GM20431 (cell line): ENCODE results near the gene SORCS2.

Experiments used
- in situ Hi-C: fragments of 300-500 bp; cut with MseI, MboI; formaldehyde crosslinking; loops from one replicate; pipeline ENCODE4 v1.15.0; 2020; ENCODE audit warnings: low sequenced_read_pairs; ENCODE audit not compliant: unreplicated experiment

The SORCS2 gene

DNA sequence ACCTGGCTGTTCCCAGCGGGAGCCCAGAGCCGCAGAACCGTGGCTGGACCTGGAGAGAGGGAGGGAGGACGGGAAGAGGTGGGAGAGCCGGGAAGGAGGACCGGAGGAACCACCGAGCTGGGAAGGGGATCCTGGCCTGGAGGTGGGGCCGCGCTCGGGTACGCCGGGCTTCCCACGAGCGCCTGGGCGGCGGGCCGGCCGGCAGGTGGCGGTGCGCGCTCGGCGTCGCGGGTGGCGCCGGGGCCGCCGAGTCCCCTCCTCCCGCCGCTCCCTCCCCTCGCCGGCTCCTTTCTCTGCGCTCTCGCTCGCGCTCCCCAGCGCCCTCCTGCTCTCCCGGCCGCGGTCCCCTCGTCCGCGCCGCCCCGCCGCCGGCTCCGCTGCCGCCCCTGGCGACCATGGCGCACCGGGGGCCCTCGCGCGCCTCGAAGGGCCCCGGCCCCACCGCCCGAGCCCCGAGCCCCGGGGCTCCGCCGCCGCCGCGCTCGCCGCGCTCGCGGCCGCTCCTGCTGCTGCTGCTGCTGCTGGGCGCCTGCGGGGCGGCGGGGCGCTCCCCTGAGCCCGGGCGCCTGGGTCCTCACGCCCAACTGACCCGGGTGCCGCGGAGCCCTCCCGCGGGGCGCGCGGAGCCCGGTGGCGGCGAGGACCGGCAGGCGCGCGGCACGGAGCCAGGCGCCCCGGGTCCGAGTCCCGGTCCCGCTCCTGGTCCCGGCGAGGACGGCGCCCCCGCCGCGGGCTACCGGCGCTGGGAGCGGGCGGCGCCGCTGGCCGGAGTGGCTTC is at the start of gene SORCS2:
TSS of gene SORCS2 (plus strand) at position 287 of the 778 bp plus-strand sequence.
- in situ Hi-C loops: no loop called here

DNA sequence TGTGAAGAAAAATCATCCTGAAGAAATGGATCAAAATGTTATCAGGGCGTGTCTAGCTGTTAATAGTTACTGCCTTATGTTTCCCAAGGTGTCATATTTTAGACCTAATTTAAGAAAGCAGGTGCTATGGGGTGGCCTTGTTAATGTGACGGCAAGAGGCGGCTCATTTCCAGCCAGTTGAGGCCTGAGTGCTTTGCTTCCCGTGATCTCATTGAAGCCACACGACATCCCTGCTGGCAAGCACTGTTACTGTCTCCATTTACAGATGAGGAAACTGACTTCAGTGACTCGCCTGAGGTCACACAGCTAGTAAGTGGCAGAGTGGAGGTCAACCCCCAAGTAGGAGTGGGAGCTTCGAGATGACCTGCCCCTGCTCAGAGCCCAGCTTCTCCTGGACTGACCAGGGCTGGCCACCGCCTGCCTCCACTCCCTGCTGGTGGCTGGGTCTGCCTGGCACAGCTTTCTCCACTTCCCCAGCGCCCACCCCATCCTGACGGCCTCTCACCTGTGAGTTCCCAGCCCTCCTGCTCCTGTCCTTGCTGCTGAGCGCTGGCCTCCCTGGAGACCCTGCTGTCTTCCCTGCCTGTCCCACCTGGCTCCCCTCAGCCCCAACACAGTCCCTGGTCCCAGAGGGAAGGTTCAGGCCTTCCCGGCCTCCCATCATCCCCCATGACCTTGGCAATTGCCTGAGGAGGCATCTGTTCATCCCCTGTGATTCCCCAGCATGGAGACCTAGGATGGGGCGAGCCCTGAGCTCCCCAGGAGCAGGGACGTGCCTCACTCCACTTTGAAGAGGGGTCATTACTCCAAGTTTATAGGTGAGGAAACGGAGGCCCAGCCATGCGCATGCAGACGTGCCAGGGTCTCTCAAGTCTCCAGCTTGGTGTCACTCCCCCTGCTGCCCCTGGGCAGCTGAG is 47.7 kb upstream of the SORCS2 start:
- in situ Hi-C loops: no loop called here

DNA sequence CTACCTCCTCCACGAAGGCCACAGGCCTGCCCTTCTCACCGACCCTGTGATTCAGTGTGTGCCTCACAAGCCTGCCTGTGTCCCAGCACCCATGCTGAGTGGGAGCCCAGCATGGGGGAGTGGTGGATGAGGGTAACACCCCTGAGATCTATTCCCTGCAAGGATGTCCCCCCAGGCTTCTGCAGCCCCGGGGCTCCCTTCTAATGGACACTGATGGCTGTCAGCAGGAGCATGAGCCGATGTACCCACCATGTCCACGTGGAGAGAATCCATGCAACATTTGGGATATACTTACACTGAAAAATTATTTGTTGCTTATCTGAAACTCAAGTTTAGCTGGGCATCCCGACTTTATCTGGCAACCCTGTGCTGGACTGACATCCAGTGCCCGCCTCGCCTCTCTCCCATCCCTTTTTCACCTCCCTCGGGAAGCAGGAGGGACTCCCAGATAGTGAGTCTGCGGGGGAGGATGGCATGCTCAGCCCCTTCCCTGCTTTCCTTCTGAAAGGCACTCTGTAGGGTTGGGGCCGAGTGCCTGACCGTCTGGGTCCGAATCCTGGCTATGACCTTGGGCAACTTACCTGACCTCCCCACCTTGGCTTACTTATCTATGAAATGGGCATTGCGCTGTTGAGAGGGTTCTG is 46.9 kb upstream of the SORCS2 start:
- in situ Hi-C loops: no loop called here

DNA sequence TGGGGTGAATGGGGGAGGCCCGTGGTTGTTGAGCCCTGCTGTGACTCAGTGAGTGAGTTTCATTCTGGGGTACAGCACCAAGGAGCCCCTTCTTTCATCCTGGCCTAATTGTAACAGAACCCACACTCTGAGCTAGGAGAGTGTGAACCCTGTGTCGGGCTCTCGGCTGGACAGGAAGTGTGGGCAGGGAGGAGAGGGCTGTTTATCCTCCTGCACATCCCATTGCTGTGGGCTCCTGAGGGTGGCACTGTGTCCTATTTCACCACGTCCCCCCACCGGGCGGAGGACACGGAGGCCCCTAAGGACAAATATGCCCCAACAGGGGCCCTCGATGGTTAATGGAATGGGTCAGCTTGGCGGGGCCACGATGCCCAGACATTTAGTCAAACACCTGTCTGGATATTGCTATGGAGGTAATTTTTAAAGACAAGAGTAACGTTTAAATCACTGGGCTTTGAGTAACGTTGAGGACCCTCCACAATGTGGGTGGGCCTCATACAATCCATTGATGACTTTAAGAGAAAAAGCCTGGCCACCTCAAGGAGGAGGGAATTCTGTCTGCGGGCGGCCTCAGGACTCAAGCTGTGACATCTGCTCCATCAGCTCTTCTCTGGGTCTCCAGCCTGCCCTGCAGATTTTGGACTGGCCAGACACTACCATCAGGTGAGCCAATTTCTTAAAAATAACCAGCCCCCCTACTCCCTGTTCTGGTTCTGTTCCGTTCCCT is 46.1 kb upstream of the SORCS2 start:
- in situ Hi-C loops: no loop called here

DNA sequence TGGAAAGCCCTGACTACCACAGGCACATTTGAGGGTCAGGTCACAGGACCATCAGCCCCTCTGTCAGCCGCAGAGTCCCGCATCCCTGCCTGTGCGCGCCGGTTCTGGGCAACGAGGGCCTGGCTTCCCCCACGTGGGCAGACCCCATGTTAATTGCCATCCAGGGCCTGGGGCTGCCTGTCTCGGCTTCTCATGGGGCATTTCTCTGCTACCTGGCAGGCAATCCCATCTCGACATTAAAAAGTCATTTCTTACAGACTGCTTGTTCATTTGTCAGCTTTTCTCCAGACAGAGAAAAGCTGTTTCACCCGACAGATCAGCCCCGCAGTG is 45.6 kb upstream of the SORCS2 start:
- in situ Hi-C loops: no loop called here

DNA sequence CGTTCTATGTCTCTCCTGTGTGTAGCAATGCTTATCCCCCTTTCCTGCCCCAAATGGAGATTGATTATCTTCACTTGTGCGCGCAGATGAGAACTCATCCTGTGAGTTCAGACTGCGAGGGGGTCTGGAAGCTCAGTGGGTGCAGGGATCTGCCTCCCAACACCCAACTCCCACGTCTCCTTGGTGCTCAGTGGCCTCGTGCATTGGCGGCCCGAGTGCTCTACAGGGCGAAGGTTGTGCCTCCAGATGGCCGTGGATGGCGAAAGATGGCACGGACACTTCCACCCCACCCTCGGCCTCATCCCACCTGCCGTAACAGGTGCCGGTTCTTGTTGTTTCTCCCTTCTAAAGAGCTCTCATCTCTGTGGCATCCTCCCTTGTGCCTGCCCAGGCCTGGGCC is 45.1 kb upstream of the SORCS2 start:
- in situ Hi-C loops: no loop called here

DNA sequence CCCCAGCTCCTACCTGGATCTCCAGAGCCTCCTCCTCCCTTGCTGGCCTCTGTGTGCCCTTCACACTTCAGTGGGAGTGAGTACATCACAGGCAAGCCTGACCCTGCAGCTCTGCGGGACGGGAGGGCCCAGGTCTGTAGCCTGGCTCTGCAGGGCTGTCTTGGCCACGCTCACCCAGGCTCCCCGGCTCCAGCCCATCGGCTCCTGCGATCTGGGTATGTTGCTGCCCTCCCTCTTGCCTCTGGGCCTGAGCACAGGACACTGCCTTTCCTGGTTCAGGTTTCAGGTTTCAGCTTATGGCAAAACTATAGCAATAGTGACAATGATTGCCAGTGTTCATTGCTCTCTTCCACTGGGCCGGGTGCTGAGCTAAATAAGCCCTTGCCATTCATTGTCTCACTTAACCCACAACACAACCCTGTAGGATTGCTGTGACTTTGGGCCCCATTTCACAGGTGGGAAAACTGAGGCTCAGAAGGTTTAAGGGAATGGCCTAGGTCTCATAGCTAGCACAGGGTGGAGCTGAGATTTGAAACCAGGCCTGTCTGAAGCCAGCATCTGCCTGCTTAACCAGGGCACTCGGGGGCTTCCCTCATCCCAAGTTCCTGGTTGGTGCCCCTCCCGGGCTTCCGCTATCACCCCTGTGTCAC is 44.6 kb upstream of the SORCS2 start:
- in situ Hi-C loops: no loop called here

DNA sequence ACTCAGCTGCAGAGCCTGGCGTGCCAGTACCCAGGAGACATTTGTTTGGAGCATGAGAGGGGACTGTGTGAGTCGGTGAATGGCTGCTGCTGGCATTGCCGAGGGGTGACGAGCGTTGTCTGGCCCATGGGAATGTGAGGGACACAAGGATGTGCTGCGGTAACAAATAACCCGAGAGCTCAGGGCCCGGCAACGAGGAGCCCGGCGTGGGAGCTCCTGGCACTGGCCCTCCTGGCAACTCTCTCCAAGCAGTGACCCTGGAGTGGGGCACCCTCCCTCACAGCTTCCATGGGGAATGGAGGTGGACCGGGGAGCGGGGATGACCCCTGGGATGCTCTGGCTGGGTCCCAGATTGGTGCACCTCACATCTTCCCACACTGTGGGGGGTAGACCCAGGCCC is 44.0 kb upstream of the SORCS2 start:
- in situ Hi-C loops: no loop called here

DNA sequence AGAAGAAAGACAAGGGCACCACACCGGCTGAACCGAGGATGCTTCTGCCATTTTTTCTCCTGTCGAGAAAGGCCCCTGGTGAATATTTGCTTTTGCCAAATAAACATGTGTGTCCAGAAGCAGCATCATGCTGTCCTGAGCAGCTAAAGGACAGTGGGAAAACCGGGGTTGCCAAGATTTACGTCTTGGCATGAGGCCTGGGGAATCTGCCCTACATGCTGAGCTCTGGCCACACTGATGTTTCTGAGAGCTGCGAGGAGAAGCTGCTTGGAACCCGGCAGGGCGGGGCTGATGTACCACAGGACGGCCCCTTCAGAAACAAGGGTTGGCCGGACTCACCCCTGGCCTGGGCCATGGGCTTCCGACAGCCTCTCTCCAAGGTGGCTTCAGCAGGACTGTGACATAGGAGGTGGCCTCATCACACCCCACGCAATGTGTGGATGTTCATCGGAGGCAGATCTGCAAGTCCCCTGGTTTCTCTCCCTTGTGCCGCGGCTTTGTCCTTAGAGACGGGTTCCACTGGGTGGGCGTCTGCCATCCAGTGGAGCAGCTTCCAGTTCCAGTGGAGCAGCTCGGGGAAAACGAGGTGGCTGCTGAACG is 42.2 kb upstream of the SORCS2 start:
- in situ Hi-C loops: no loop called here

DNA sequence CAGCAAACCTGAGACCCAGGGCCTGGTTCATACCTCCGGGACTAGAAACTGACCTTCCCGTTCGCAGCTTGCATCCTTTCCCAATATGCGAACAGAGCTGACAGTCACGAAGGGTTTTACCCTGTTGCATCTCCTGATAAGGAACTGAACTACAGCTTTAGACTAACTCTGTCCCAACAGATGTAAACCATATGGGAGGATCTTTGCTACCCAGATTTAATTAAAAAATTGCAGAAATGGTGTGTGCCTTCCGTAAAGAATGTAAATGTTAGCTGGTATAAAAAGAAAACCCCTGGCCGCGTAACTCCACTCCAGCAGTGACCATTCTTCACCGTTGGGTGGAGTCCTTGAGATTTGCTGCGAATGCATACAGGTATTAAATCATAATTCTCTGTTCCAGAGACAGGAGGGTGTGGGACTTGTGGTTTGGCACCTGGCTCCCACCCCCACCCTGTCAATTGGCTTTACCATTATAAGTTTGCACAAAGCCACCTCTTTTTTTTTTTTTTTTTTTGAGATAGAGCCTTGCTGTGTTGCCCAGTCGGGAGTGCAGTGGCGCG is 40.6 kb upstream of the SORCS2 start:
- in situ Hi-C loops: no loop called here

DNA sequence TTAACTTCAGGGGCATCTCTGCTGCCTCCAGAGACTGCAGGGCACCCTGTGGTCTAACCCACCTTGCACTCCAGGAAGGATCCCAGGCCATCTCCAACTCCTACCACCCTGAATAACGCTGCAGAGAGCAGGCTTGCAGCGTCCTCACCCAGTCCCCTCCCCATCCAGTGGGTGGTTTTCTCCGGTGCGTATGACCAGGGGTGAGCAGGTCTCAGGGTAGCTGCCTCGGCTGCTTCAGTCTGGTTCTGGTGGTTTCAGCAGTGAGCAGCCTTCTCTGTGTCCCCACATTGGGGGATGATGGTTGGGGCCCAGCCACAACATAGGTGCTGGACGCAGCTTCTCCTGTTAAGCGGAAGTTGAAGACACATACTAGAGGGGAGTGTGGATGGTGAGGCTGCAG is 38.6 kb upstream of the SORCS2 start:
- in situ Hi-C loops: no loop called here

DNA sequence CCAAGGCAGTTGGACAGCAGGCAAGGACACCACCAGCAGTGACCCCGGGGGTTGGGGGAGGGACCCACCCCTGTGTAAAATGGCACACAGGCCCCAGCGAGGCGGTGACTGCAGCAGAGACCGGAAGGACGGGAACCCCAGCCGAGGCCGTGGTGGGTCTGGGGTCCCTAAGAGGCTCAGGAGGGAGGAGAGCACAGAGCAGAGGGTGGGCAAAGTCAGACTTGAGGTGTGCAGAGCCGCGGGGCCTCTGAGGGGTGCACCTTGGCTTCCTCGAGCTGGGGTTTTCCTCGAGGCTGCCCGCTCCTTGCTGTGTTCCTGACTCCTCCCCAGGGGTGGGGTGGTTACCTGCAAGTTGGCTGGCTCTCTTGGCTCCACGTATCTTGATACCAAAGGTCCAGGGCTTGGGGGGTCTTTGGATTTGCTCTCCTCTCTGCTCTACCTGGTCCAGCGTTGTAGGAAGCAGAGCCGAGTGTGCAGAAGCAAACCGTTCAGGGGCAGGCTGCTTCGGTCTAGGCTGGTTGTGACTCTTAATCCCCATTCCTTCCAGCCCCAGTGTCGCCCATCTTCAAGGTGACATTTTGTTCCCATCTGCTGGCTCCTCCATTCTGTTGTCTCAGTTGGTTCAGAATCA is 37.9 kb upstream of the SORCS2 start:
- in situ Hi-C loops: no loop called here

DNA sequence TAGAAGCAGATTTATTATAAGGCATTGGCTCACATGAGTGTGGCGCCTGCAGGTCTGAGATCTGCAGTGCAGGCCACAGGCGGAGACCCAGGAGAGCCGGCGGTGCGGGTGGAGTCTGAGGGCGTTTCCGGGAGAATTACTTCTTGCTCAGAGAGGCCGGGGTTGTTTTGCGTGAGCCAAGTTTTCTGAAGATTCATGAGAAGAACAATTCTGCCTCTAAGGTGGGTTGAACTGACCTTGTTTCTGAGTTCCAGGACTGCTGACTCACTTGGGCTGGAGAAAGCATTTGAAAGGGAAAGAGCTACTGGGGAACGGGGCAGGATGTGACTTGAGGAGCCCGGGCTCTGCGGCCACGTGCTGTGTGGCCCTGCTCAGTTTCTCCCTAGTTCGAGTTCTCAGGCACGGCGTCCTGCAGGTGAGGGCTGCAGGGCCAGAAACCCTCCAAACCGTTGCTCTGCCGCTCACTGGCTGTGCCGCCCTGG is 36.7 kb upstream of the SORCS2 start:
- in situ Hi-C loops: no loop called here

DNA sequence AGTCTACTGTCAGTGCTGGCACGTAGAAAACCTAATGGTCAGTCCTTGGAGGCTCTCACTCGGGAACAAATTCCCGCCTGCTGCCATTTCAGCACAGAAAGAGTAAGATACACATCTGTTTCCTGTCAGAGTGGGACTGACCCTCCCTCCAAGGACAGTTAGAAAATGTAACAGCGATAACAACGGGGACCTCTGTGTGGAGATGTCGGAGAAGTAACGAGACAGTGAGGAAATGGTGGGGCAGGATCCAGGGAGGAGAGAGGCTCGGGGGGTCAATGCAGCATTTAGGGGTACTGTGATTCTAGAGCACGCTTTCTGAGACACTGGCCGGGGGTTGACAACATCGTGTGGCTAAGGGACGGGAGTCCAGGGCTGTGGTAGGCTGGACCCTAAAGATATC is 36.0 kb upstream of the SORCS2 start:
- in situ Hi-C loops: no loop called here

DNA sequence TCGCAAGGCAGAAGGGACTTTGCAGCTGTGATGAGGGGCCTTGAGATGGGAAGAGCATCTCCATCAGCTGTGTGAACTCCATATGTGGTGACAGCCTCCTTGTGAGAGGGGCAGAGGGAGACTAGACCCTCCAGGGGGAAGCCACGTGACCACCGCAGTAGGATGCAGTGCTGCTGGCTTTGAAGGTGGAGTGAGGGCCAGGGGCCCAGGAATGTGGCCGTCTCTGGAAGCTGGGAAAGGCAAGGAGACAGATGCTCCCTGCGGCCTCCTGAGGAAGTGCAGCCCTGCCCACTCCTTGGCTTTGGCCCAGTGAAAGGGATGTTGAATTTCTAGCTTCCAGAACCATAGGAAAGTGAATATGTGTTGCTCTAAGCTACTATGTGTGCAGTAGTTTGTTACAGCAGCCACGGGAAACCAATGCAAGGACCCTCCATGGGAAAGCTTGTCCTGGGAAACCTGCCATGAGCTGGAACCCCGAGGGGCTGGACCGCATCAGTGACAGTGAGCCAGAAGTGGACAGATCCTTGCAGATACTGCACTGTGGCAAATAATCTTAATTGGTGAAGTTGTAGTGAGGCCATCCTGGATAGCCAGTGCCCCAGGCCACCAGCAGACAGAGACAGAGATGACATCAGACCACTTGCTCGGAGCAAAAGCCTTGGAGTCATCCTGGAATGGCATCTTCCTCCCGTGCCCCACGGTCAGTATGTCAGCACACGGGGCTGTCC is 35.4 kb upstream of the SORCS2 start:
- in situ Hi-C loops: no loop called here

DNA sequence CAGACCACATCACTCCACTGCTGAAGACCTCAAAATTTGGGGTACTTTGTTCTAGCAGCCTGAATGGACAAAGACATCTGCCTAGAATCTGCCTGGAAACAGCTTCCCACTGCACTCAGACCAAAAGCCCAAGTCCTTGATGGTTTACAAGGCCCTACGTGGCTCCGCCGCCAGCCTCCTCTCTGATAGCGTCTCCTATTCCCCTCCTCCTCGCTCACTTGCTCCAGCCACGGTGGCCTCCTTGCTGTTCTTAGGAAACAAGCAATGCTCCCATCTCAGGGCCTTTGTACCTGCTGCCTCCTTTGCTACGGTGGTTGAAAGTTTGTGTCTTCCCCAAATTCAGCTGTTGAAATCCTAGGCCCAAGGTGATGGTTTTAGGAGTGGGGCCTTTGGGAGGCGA is 34.7 kb upstream of the SORCS2 start:
- in situ Hi-C loops: no loop called here

DNA sequence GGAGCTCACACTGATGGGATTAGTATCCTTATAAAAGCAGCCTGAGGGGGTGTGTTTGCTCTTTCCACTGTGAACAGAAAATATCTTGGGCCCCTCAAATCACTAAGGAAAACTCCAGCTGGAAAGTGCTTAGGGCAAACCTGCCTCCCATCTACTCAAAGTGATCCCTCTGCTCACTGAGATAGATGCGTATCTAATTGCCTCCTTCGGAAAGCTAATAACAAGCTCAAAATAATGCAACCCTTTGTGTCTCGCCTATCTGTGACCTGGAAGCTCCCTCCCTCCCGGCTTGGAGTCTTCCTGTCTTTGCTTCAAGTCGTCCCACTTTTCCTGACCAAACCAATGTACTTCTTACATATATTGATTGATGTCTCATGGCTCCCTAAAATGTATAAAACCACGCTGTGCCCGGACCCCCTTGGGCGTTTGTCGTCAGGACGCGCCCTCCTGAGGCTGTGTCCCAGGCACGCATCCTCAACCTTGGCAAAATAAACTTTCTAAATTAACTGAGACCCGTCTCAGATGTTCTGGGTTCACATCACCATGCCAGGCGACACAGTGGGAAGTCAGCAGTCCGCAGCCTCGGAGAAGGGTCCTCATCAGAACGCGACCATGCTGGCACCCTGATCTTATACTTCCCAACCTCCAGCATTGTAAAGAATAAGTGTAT is 34.1 kb upstream of the SORCS2 start:
- in situ Hi-C loops: no loop called here
